Gastrocnemius medialis (tissue), 4 donors: ENCODE measurements around the gene TAF1C.

Experiments used
- POLR2A ChIP-seq, 2 donors: fragments of 450-650 bp; IDR thresholded peaks; one replicate each; pipeline ENCODE4 v1.6.1; 2017; ENCODE audit warnings: antibody characterized with exemption in 2 of 2, mild to moderate bottlenecking in 2 of 2, moderate library complexity in 2 of 2
- TF ChIP-seq, protein P1 (sequence below), 5 experiments: fragments of 450-650 bp in 3 of 5; fragments of 200-600 bp in 2 of 5; sonication (generic) in 2 of 5; IDR thresholded peaks in 4 of 5; conservative IDR thresholded peaks in 1 of 5; 1 replicate in 4 of 5; 2 replicates in 1 of 5; pipeline ENCODE4 v1.5.1; 2016 to 2019; ENCODE audit warnings: antibody characterized with exemption in 5 of 5, mild to moderate bottlenecking in 3 of 5, moderate library complexity in 3 of 5

DNA sequence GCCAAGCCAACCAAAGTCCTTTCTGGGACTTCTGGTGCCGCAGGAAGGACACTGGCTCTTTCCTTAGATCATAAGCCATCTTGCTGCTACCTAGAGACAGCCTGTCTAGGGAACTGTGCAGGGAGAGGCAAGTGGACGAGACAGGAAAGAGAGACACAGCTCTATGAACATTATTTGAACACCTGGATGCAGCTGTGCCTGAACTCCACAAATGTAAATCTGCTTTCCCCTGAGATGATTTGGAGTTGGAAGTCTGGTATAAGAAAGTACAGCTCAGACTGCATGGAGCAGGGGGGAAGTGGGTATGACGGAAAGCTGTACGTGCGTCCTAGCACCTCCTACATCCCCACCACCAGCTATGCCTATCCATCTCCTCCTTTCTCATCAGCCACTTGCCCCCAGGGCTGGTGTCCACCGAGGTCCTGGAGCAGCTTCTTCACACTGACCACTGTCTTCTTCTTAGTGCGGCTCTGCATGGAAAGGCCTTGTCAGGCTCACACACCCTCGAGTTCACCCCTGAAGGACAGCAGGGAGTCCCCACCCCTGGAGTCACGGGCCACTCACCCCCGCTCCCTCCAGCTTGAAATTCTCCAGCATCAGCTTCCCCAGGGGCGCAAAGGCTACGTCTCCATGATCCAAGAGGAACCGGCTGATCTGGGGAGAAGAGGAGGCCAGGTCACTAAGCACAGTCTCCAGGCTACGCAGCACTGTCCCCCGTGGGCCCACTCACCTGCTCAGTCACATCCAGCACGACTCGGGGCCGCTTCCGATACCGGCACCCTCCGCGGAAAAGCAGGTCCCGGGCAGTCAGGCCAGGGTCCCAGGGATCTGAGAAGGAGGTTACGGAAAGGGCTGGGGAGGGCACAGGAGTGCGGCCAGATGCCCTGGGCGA lies 3.9 kb downstream of the TAF1C start:
- TF ChIP-seq, protein P1, sequence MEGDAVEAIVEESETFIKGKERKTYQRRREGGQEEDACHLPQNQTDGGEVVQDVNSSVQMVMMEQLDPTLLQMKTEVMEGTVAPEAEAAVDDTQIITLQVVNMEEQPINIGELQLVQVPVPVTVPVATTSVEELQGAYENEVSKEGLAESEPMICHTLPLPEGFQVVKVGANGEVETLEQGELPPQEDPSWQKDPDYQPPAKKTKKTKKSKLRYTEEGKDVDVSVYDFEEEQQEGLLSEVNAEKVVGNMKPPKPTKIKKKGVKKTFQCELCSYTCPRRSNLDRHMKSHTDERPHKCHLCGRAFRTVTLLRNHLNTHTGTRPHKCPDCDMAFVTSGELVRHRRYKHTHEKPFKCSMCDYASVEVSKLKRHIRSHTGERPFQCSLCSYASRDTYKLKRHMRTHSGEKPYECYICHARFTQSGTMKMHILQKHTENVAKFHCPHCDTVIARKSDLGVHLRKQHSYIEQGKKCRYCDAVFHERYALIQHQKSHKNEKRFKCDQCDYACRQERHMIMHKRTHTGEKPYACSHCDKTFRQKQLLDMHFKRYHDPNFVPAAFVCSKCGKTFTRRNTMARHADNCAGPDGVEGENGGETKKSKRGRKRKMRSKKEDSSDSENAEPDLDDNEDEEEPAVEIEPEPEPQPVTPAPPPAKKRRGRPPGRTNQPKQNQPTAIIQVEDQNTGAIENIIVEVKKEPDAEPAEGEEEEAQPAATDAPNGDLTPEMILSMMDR (IDR thresholded peaks at IDR 0.05 in 4 of 5, conservative IDR thresholded peaks at IDR 0.05 in 1 of 5) = no peak
- TF ChIP-seq POLR2A (IDR thresholded peaks at IDR 0.05) = no peak
